Measurements from ENCODE around the gene TXNDC11. TPM values are rescaled to one million over a fixed set of nuclear protein-coding genes. Genes with fewer than 3 reads are reported as not detected.

The TXNDC11 gene
- total and polyA plus RNA-seq, 10 of the 15 experiments (the other 5 are each of a cell fraction or from before 2014, with no cell fraction given): 1.7 to 86.7 (median 54.4) TPM

DNA sequence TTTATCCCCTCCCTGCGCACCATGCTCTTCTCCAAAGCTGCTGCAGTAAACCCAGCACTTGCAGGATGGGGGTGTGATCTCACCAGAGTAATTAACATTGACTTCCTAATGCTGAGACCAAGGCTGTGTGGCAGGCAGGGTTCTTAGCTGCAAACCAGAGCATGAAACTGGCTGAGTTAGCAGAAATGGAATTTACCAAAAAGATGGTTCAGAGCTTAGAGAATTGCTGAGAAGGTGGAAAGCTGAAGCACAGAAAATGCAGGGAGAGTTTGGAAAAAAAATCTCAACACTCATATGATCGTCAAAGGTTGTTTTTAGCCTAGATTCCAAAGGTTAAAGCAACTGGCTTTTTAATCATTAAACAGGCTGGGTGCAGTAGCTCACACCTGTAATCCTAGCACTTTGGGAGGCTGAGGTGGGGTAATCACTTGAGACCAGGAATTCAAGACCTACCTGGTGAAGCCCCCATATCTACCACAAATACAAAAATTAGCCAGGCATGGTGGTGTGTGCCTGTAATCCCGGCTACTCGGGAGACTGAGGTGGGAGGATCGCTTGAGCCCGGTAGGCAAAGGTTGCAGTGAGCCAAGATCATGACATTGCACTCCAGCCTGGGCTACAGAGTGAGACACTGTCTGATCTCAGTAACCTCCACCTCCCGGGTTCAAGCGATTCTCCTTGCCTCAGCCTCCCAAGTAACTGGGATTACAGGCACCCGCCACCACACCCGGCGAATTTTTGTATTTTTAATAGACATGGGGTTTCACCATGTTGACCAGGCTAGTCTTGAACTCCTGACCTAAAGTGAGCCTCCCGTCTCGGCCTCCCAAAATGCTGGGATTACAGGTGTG, 6.0 kb upstream of the TXNDC11 start:
- ChIA-PET SMC1A (ENCODE audit: uncharacterized antibody, unreplicated experiment) (interaction anchor here (1.4 kb wide), 1 partner anchor 13 kb away, joined by 6 read pairs; no protein-coding TSS in a partner anchor), CTCF (interaction anchor here (1.2 to 1.3 kb wide), 2 partner anchors 33 to 62 kb away, joined by 3 read pairs; no protein-coding TSS in a partner anchor), RAD21 (ENCODE audit: unreplicated experiment) (no interaction called here), POLR2A (interaction anchor here (0.6 to 0.8 kb wide), 2 partner anchors 27 to 50 kb away, joined by 3 to 4 read pairs; no protein-coding TSS in a partner anchor)
- BruUV-seq (replicated peaks): no TSS peak
- no peak overlapping the region for H3K4me3 ChIP-seq
- H3K79me2 ChIP-seq (ENCODE audit: control insufficient read depth, insufficient read depth, low read length): peaks cover 3% of the 10 kb centered on the region
- peaks cover 12 to 24% of the 10 kb centered on the region in 2 experiments for H3K36me3 ChIP-seq (ENCODE audit: control insufficient read depth in 2 of 2, insufficient read depth in 2 of 2, low read length in 1 of 2)
- no peaks in the 10 kb centered on the region for H3K9me3 ChIP-seq (replicated peaks; ENCODE audit: control insufficient read depth, insufficient read depth, low read length)
- DNase-seq (ENCODE audit: low read depth, low spot score): no peak
- H3K27me3 ChIP-seq (replicated peaks in 1 of 2; ENCODE audit: control insufficient read depth in 2 of 2, insufficient read depth in 2 of 2, low read length in 1 of 2): no peaks in the 10 kb centered on the region
- TF ChIP-seq, protein P1, sequence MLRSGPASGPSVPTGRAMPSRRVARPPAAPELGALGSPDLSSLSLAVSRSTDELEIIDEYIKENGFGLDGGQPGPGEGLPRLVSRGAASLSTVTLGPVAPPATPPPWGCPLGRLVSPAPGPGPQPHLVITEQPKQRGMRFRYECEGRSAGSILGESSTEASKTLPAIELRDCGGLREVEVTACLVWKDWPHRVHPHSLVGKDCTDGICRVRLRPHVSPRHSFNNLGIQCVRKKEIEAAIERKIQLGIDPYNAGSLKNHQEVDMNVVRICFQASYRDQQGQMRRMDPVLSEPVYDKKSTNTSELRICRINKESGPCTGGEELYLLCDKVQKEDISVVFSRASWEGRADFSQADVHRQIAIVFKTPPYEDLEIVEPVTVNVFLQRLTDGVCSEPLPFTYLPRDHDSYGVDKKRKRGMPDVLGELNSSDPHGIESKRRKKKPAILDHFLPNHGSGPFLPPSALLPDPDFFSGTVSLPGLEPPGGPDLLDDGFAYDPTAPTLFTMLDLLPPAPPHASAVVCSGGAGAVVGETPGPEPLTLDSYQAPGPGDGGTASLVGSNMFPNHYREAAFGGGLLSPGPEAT (IDR thresholded peaks at IDR 0.05; ENCODE audit: low read depth): no peak
- TF ChIP-seq KLF5 (IDR thresholded peaks at IDR 0.05; ENCODE audit: partially characterized antibody) (no peak), RFX5 (IDR thresholded peaks at IDR 0.05; ENCODE audit: low read depth, low read length) (no peak), TCF3 (IDR thresholded peaks at IDR 0.05; ENCODE audit: borderline replicate concordance, insufficient read depth, low read depth, low read length) (no peak), MEF2A (IDR thresholded peaks at IDR 0.05; ENCODE audit: insufficient read depth, low read depth, low read length) (no peak)
- TF ChIP-seq, protein P2, sequence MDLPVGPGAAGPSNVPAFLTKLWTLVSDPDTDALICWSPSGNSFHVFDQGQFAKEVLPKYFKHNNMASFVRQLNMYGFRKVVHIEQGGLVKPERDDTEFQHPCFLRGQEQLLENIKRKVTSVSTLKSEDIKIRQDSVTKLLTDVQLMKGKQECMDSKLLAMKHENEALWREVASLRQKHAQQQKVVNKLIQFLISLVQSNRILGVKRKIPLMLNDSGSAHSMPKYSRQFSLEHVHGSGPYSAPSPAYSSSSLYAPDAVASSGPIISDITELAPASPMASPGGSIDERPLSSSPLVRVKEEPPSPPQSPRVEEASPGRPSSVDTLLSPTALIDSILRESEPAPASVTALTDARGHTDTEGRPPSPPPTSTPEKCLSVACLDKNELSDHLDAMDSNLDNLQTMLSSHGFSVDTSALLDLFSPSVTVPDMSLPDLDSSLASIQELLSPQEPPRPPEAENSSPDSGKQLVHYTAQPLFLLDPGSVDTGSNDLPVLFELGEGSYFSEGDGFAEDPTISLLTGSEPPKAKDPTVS (IDR thresholded peaks at IDR 0.05; ENCODE audit: low read depth, low read length): no peak
- TF ChIP-seq, protein P3, sequence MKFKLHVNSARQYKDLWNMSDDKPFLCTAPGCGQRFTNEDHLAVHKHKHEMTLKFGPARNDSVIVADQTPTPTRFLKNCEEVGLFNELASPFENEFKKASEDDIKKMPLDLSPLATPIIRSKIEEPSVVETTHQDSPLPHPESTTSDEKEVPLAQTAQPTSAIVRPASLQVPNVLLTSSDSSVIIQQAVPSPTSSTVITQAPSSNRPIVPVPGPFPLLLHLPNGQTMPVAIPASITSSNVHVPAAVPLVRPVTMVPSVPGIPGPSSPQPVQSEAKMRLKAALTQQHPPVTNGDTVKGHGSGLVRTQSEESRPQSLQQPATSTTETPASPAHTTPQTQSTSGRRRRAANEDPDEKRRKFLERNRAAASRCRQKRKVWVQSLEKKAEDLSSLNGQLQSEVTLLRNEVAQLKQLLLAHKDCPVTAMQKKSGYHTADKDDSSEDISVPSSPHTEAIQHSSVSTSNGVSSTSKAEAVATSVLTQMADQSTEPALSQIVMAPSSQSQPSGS (IDR thresholded peaks at IDR 0.05; ENCODE audit: low read length): no peak
- TF ChIP-seq, protein P4, sequence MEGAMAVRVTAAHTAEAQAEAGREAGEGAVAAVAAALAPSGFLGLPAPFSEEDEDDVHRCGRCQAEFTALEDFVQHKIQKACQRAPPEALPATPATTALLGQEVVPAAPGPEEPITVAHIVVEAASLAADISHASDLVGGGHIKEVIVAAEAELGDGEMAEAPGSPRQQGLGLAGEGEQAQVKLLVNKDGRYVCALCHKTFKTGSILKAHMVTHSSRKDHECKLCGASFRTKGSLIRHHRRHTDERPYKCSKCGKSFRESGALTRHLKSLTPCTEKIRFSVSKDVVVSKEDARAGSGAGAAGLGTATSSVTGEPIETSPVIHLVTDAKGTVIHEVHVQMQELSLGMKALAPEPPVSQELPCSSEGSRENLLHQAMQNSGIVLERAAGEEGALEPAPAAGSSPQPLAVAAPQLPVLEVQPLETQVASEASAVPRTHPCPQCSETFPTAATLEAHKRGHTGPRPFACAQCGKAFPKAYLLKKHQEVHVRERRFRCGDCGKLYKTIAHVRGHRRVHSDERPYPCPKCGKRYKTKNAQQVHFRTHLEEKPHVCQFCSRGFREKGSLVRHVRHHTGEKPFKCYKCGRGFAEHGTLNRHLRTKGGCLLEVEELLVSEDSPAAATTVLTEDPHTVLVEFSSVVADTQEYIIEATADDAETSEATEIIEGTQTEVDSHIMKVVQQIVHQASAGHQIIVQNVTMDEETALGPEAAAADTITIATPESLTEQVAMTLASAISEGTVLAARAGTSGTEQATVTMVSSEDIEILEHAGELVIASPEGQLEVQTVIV (IDR thresholded peaks at IDR 0.05; ENCODE audit: borderline replicate concordance, partially characterized antibody): no peak
- WGBS (ENCODE audit: insufficient coverage, insufficient replicate concordance, low lambda C conversion rate, missing lambda C conversion rate): 93% methylated on average over 13 of the region's 13 CpGs
- no peak overlapping the region for H3K4me2 ChIP-seq (ENCODE audit: control insufficient read depth, insufficient read depth)
- H3K4me1 ChIP-seq (ENCODE audit: control insufficient read depth, insufficient read depth, low read length): peaks cover 3% of the 10 kb centered on the region
- no peaks in the 10 kb centered on the region for H4K20me1 ChIP-seq (ENCODE audit: control insufficient read depth, insufficient read depth)
- intact Hi-C loops (cut with micrococcal nuclease; ENCODE audit: unreplicated experiment) (no loop called here), in situ Hi-C loops (cut with MboI) (no loop called here)
- no peak overlapping the region for H2AFZ ChIP-seq (ENCODE audit: control insufficient read depth, low read depth, low read length)
- no peak for FAIRE-seq
- no peak overlapping the region for H3K9ac ChIP-seq (ENCODE audit: control insufficient read depth, insufficient read depth, low read length)
- ATAC-seq: no peak
- H3K27ac ChIP-seq (ENCODE audit: control insufficient read depth, insufficient read depth): no peak overlapping the region
